ENCODE measurements around the gene PCGF1.
"Not testable (repeated sequence)": the region's sequence is repeated elsewhere in the genome, so short reads cannot be mapped to it uniquely, and the experiment has no call there.

PCGF1 gene

GRCh38 chr2:74472086-74472944 lies 35.2 kb downstream of the PCGF1 start, which contains the start of gene MRPL53:
MRPL53 (minus strand) TSS chr2:74472680; CDS start chr2:74472660, 20 bp downstream.
- TF ChIP-seq, protein P1, sequence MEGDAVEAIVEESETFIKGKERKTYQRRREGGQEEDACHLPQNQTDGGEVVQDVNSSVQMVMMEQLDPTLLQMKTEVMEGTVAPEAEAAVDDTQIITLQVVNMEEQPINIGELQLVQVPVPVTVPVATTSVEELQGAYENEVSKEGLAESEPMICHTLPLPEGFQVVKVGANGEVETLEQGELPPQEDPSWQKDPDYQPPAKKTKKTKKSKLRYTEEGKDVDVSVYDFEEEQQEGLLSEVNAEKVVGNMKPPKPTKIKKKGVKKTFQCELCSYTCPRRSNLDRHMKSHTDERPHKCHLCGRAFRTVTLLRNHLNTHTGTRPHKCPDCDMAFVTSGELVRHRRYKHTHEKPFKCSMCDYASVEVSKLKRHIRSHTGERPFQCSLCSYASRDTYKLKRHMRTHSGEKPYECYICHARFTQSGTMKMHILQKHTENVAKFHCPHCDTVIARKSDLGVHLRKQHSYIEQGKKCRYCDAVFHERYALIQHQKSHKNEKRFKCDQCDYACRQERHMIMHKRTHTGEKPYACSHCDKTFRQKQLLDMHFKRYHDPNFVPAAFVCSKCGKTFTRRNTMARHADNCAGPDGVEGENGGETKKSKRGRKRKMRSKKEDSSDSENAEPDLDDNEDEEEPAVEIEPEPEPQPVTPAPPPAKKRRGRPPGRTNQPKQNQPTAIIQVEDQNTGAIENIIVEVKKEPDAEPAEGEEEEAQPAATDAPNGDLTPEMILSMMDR (IDR thresholded peaks at IDR 0.05; ENCODE audit: low read depth, low read length): no peak
- DNase-seq (ENCODE audit: extremely low read depth, low read depth): peak; percentile 75

DNA sequence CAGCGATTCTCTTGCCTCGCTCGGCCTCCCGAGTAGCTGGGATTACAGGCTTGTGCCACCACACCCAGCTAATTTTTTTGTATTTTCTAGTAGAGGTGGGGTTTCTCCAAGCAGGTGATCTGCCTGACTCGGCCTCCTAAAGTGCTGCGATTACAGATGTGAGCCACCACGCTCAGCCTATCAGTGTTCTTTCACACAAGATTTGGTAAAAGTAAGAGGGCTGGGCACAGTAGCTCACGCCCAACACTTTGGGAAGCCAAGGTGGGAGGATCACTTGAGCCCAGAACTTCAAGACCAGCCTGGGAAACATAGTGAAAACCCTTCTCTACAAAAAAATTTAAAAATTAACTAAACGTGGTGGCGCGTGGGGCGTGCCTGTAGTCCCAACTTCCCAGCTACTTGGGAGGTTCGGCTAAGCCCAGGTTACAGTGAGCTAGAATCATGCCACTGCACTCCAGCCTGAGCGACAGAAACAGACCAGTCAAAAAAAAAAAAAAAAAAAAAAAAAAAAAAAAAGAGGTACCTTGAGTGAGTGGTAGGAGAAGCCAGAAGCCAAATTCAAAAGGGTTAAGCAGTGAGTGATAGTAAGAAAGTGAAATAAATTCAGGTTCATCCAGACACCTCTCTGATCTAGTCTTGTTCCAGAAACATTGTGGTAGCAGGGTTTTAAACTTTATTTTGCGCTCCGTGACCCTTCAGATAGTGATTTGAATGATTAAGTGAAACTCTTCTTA lies 36.0 kb downstream of the PCGF1 start:
- no peak for DNase-seq (ENCODE audit: extremely low read depth, low read depth)
- TF ChIP-seq, protein P1 (IDR thresholded peaks at IDR 0.05; ENCODE audit: low read depth, low read length): no peak

- DNase-seq (ENCODE audit: extremely low read depth, low read depth): not testable (repeated sequence)
Observed at GRCh38 chr2:74470742-74471141, 36.8 kb downstream of the PCGF1 start.

DNA sequence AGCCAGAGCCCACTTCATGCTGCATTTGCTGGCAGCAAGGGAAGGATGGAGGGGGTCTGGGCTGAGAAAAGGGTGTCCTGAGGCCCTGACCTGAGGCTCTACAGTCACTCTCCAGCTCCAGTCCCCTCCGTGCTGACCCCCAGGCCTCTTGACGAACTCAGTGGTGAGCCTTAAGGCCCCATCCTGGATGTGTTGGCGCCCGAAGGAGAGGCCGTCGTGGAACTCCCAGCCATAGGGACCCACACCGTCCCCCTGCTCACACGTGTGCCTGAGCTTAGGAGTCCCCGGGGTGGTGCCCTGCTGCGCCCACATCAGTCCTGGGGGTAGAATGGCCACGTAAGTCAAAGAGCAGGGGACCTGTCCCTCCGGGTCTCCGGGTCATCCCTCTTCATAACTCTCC lies 43.1 kb downstream of the PCGF1 start:
- no peak for DNase-seq (ENCODE audit: extremely low read depth, low read depth)
- TF ChIP-seq, protein P1 (IDR thresholded peaks at IDR 0.05; ENCODE audit: low read depth, low read length): no peak

- TF ChIP-seq, protein P1 (IDR thresholded peaks at IDR 0.05; ENCODE audit: low read depth, low read length): no peak
- no peak for DNase-seq (ENCODE audit: extremely low read depth, low read depth)
Observed at GRCh38 chr2:74462786-74463105, 44.7 kb downstream of the PCGF1 start.

DNA sequence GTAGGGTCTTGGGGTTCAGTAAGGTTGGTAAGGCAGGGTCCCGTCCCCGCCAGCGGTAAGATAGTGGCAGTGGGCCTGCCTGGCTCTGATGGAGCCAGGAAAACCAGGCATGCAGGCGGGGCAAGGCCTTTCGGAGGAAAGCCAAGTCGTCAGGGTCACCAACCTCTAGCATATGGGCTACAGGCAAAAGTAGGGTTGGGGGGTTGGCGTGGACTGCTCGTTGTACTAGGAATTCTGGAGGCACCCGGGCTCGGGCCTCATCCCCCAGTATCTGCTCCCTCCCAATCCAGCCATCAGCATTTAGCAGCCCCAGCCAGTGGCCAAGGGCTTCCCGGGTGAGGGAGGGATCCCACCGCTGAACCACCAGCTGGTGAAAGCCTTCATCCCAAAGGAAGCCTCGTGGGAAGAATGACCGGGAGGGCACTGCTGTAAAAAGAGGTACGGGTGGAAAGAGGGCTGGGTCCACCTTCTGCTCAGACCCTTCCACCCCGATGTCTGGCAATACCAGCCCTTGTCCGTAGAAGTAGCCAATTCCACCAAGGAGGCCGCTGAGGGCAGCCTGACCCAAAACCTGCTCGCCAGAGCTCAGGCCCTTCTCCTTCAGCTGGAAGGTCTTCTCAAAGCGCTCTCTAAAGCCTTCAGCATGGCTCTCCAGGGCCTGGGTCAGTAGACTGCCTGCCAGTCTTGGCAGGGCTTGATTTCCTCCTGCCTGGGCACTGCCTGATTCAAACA lies 45.3 kb downstream of the PCGF1 start:
- TF ChIP-seq, protein P1 (IDR thresholded peaks at IDR 0.05; ENCODE audit: low read depth, low read length): no peak
- DNase-seq (ENCODE audit: extremely low read depth, low read depth): no peak

- TF ChIP-seq, protein P1 (IDR thresholded peaks at IDR 0.05; ENCODE audit: low read depth, low read length): no peak
- no peak for DNase-seq (ENCODE audit: extremely low read depth, low read depth)
Observed at GRCh38 chr2:74461187-74462053, 46.1 kb downstream of the PCGF1 start.

- DNase-seq (ENCODE audit: extremely low read depth, low read depth): not testable (repeated sequence)
Observed at GRCh38 chr2:74460187-74460586, 47.3 kb downstream of the PCGF1 start.

DNA sequence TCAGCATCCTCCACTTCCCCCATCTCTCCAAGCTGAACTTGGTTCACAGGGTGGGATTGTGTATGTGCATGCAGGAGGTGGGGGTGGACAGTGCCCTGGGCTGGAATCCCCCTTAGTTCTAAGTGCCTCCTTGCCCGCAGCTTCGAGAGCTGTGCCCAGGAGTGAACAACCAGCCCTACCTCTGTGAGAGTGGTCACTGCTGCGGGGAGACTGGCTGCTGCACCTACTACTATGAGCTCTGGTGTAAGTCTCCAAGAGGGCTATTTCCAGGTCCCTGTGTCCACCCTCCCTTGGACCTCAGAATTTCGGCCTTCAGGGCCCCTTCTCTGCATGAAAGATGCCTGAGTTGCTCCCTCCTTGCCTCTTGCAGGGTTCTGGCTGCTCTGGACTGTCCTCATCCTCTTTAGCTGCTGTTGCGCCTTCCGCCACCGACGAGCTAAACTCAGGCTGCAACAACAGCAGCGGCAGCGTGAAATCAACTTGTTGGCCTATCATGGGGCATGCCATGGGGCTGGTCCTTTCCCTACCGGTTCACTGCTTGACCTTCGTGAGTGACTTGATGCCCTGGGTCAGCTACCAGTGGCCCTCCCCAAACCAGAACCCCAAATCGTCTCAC lies 47.9 kb downstream of the PCGF1 start:
- not testable (repeated sequence) for DNase-seq (ENCODE audit: extremely low read depth, low read depth)
